ENCODE data around the gene AGMO. TPM values are rescaled to one million over a fixed set of nuclear protein-coding genes. Genes with fewer than 3 reads are reported as not detected.

Gene AGMO
- polyA plus RNA-seq, 1 donor from 2014 or later = not detected

DNA sequence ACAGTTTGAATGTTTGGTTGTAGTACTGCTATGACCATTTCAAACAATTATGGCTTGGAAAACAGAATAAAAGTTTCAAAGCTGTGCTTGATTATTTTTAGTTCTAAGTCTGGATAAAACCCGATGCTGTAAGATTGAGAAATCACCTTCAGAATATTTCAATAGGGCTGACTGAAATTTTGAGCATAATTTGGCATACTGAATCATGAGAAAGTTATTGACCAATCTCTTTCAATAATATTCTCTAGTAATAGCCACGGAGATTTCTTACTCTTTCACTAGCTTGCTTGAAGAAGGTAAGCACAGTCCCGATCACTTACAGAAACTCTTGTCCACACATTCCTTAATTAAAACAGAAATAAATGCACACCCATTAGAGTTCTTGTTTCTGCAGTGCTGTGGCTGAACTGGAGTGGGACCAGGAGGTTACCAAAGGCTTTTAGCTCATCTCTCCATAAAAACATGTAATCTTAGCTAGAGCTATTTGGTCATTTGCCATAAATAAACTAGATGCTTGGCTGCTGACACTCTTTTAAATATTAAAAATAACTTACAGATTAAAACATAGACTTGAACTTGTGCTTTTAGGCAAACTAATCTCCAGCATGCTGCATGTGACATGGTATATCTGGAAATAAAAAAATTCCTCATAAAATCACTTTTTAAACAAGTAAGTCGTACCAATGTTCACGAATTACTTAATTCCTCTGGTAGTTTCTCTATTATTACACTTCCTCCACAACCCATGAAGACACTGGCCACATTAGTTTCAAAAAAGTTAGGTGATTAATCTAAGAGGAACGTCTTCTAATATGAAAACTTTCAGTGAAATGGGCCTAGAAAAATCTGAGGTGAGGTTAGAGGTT lies 97.8 kb downstream of the AGMO start:
- no peak overlapping the region for H3K27ac ChIP-seq (ENCODE audit: low read length)
- no peak overlapping the region for H2AFZ ChIP-seq (ENCODE audit: low read depth, low read length)
- no peaks in the 10 kb centered on the region for H3K36me3 ChIP-seq (ENCODE audit: insufficient read depth, low read length)
- no peak overlapping the region for H3K4me2 ChIP-seq (ENCODE audit: low read length)
- no peaks in the 10 kb centered on the region for H3K9me2 ChIP-seq (ENCODE audit: insufficient read depth, low read length)
- TF ChIP-seq MXI1 (conservative IDR thresholded peaks at IDR 0.05; ENCODE audit: poor library complexity, severe bottlenecking) = no peak
- no peak for TF ChIP-seq SMC3 (conservative IDR thresholded peaks at IDR 0.05; ENCODE audit: poor library complexity)
- no peak for TF ChIP-seq POLR2AphosphoS5 (IDR thresholded peaks at IDR 0.05)
- no peak for TF ChIP-seq TAF1 (IDR thresholded peaks at IDR 0.05; ENCODE audit: low read depth)
- no peak for TF ChIP-seq EZH2 (IDR thresholded peaks at IDR 0.05; ENCODE audit: borderline replicate concordance, insufficient read depth, low read length, poor library complexity, severe bottlenecking)
- no peak for TF ChIP-seq RAD21 (conservative IDR thresholded peaks at IDR 0.05)
- TF ChIP-seq EP300 (conservative IDR thresholded peaks at IDR 0.05; ENCODE audit: poor library complexity, severe bottlenecking) = no peak
- TF ChIP-seq, protein P1, sequence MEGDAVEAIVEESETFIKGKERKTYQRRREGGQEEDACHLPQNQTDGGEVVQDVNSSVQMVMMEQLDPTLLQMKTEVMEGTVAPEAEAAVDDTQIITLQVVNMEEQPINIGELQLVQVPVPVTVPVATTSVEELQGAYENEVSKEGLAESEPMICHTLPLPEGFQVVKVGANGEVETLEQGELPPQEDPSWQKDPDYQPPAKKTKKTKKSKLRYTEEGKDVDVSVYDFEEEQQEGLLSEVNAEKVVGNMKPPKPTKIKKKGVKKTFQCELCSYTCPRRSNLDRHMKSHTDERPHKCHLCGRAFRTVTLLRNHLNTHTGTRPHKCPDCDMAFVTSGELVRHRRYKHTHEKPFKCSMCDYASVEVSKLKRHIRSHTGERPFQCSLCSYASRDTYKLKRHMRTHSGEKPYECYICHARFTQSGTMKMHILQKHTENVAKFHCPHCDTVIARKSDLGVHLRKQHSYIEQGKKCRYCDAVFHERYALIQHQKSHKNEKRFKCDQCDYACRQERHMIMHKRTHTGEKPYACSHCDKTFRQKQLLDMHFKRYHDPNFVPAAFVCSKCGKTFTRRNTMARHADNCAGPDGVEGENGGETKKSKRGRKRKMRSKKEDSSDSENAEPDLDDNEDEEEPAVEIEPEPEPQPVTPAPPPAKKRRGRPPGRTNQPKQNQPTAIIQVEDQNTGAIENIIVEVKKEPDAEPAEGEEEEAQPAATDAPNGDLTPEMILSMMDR (IDR thresholded peaks at IDR 0.05; ENCODE audit: poor library complexity, severe bottlenecking) = no peak
- TF ChIP-seq, protein P2, sequence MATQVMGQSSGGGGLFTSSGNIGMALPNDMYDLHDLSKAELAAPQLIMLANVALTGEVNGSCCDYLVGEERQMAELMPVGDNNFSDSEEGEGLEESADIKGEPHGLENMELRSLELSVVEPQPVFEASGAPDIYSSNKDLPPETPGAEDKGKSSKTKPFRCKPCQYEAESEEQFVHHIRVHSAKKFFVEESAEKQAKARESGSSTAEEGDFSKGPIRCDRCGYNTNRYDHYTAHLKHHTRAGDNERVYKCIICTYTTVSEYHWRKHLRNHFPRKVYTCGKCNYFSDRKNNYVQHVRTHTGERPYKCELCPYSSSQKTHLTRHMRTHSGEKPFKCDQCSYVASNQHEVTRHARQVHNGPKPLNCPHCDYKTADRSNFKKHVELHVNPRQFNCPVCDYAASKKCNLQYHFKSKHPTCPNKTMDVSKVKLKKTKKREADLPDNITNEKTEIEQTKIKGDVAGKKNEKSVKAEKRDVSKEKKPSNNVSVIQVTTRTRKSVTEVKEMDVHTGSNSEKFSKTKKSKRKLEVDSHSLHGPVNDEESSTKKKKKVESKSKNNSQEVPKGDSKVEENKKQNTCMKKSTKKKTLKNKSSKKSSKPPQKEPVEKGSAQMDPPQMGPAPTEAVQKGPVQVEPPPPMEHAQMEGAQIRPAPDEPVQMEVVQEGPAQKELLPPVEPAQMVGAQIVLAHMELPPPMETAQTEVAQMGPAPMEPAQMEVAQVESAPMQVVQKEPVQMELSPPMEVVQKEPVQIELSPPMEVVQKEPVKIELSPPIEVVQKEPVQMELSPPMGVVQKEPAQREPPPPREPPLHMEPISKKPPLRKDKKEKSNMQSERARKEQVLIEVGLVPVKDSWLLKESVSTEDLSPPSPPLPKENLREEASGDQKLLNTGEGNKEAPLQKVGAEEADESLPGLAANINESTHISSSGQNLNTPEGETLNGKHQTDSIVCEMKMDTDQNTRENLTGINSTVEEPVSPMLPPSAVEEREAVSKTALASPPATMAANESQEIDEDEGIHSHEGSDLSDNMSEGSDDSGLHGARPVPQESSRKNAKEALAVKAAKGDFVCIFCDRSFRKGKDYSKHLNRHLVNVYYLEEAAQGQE (IDR thresholded peaks at IDR 0.05; ENCODE audit: borderline replicate concordance) = no peak
- no peaks in the 10 kb centered on the region for H3K27me3 ChIP-seq (ENCODE audit: insufficient read depth, low read depth, low read length)
- H3K79me2 ChIP-seq (replicated peaks; ENCODE audit: insufficient read depth, low read length) = no peaks in the 10 kb centered on the region
- no peaks in the 10 kb centered on the region for H4K20me1 ChIP-seq (ENCODE audit: insufficient read depth)
- no peaks in the 10 kb centered on the region for H3F3A ChIP-seq (ENCODE audit: insufficient read depth, low read length, poor library complexity, severe bottlenecking)
- no peak overlapping the region for H3K9ac ChIP-seq (ENCODE audit: low read length)
- H3K4me3 ChIP-seq (ENCODE audit: low read length) = no peak overlapping the region
- no peaks in the 10 kb centered on the region for H3K9me3 ChIP-seq (ENCODE audit: low read length)

DNA sequence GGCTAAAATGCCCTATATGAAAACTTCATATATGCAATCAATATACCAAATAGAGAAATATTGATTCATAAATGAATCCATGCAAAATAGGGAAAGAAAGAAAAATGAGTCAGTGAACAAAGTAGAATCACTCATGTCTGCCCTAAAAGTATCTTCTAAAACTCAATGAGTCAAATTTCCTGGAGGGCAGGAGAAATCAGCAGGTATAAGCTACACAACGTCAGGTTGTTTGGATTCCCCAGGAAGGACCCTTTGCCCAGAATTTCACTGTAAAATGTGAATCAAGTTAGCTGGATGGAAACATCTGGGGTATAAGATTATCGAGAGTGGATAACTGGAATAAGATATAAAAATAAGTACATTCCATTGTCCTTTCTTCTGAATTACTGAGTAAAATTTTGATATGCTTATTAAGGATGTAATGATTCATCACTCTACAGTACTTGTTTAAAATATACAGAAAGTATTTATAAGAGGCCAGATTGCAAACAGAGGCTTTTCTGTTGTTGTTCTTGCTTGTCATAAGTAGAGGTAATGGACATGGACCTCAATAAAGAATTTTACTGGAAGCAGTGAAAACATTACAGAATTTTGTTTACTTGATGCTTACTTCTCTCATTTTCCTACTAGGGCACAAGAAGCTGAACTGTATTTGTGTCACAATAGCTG lies 99.0 kb downstream of the AGMO start:
- H3K9ac ChIP-seq (ENCODE audit: low read length) = no peak overlapping the region
- no peaks in the 10 kb centered on the region for H4K20me1 ChIP-seq (ENCODE audit: insufficient read depth)
- no peaks in the 10 kb centered on the region for H3F3A ChIP-seq (ENCODE audit: insufficient read depth, low read length, poor library complexity, severe bottlenecking)
- no peak overlapping the region for H3K27ac ChIP-seq (ENCODE audit: low read length)
- H3K9me2 ChIP-seq (ENCODE audit: insufficient read depth, low read length) = no peaks in the 10 kb centered on the region
- H3K27me3 ChIP-seq (ENCODE audit: insufficient read depth, low read depth, low read length) = no peaks in the 10 kb centered on the region
- no peak for TF ChIP-seq MXI1 (conservative IDR thresholded peaks at IDR 0.05; ENCODE audit: poor library complexity, severe bottlenecking)
- no peak for TF ChIP-seq EZH2 (IDR thresholded peaks at IDR 0.05; ENCODE audit: borderline replicate concordance, insufficient read depth, low read length, poor library complexity, severe bottlenecking)
- no peak for TF ChIP-seq SMC3 (conservative IDR thresholded peaks at IDR 0.05; ENCODE audit: poor library complexity)
- TF ChIP-seq POLR2AphosphoS5 (IDR thresholded peaks at IDR 0.05) = no peak
- TF ChIP-seq TAF1 (IDR thresholded peaks at IDR 0.05; ENCODE audit: low read depth) = no peak
- TF ChIP-seq RAD21 (conservative IDR thresholded peaks at IDR 0.05) = no peak
- TF ChIP-seq, protein P2 (IDR thresholded peaks at IDR 0.05; ENCODE audit: borderline replicate concordance) = no peak
- TF ChIP-seq EP300 (conservative IDR thresholded peaks at IDR 0.05; ENCODE audit: poor library complexity, severe bottlenecking) = no peak
- TF ChIP-seq, protein P1 (IDR thresholded peaks at IDR 0.05; ENCODE audit: poor library complexity, severe bottlenecking) = no peak
- H3K4me2 ChIP-seq (ENCODE audit: low read length) = no peak overlapping the region
- no peaks in the 10 kb centered on the region for H3K36me3 ChIP-seq (ENCODE audit: insufficient read depth, low read length)
- H2AFZ ChIP-seq (ENCODE audit: low read depth, low read length) = no peak overlapping the region
- H3K9me3 ChIP-seq (ENCODE audit: low read length) = no peaks in the 10 kb centered on the region
- no peak overlapping the region for H3K4me3 ChIP-seq (ENCODE audit: low read length)
- H3K79me2 ChIP-seq (replicated peaks; ENCODE audit: insufficient read depth, low read length) = no peaks in the 10 kb centered on the region

Measured in neural cell (in vitro differentiated cells).